Measurements from ENCODE around the gene CLDND1.

DNA sequence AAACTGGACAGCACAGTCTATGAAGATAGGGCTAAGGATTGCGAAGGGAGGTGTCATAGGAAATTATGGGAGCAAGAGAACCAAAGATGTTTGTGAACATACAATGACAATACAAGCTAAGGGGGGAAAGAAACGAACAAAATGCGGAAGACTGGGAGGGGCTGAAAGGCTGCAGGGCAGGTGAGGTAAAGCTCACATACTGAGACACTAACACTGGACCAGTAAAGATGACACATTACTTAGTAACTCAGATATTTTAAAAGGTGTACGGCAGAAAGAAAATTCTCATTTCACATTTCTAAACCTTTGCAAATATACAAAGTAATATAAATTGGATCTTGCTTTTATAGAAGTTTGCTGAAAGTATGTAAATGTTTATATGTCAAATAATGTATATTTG lies 10.1 kb downstream of the CLDND1 start:
- no peak for TF ChIP-seq GATA3 (IDR thresholded peaks at IDR 0.05; ENCODE audit: low read depth, low read length)
- TF ChIP-seq GATA2 (IDR thresholded peaks at IDR 0.05; ENCODE audit: low read depth, low read length): no peak
